Endometrial microvascular endothelial cells (primary cell): Measurements from ENCODE around the gene FRMD1. TPM values are rescaled to one million over a fixed set of nuclear protein-coding genes. Genes with fewer than 3 reads are reported as not detected.

ENCODE experiments used
- in situ Hi-C: cut with HindIII; loops from 2 replicates; pipeline ENCODE4 v1.10.0; 2017; ENCODE audit warnings: low sequenced_read_pairs, low pct_unique_long_range_greater_than_20kb; ENCODE audit errors: inconsistent ontology term
- total RNA-seq: library from RNA; depleted of rRNA; stranded (reverse); fragments of >200 nt; gene quantifications from one replicate; pipeline ENCODE4 v1.2.3, GENCODE V29; 2015; ENCODE audit errors: inconsistent ontology term

FRMD1 gene
- total RNA-seq: not detected

DNA sequence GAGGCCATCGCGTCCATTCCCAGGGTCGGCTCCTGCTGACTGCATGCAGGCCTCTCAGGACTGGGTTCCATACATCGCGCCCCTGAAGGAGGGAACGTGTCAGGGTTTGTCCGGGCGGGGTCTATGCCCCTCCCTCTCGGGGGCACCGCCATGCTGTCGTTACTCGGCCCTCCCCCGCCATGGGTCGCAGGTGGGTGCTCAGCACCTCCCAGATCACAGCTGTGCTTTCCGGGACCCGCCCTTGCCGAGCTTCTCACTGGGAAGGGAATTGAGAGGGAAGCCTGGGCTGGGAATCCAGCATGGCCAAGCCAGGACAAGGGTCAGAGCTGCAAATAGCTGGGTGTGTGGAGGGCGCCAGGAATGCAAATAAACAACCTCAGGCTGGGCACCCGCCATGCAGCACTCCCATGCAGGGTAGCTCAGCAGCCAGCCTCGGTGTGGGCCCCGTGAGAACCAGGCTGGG is at the start of gene FRMD1:
Gene FRMD1 (minus strand): TSS at position 270 of the 463 bp plus-strand sequence. CDS start 118 bp downstream, at position 152.
- in situ Hi-C loops: no loop called here

DNA sequence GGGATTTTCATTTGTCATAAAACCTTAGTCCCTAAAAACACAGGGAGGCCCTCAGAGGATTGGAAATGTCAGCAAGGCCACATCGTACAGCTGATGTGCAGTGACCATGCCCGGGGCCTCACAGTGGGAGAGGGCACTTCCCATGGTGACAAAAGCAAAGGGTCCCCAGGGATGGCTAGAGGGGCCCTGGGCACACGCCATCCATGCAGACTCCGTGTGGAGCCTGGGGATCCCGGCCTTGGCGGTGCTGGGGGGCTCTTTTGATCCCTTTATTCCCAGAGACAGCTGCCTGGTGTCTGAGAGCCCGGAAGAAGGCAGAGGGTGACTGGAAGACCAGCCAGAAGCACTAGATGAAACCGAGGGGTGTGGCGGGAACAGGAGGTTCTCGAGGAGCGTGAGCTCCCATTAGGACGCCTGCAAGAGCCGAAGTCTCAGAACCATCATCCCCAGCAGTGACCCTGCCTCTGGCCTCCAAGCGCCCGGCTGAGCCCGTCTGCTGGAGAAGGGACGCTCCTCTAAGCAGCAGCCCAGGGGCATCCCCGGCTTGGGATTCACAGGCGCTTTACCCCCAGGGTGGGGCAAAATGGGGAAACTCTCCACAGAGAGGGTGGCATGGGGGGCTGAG is 49.1 kb upstream of the FRMD1 start:
- in situ Hi-C loops: no loop called here

- in situ Hi-C loops: no loop called here
Observed at GRCh38 chr6:168127384-168127868, 48.4 kb upstream of the FRMD1 start.

GRCh38 chr6:168126566-168127383 is 47.8 kb upstream of the FRMD1 start:
- in situ Hi-C loops: no loop called here

DNA sequence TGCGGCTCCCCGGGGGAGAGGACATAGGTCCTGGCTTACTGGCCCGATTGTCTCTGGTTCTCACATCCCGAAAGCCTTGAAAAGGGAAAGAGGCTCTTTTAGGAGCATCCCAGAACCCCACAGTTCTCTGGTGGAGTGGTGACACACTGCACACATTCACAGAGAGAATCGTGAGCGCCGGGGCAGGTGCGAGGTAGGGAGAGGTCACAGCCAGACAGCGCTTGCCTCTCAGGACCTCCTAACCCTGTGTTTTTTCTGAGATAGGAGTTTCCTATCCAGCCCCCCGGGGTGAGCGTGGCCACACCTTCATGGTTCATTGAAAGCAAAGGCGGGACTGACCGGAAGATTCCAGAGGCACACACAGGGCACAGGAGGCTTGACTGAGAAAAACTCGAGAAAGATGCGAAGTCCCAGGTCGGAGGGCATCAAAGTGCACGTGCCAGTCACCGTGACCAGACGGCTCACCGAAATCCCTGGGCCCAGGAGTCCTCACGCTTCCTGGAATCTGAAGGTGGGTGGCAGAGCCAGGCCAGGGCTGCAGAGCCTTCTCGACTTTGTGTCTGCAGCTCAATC is 46.5 kb upstream of the FRMD1 start:
- in situ Hi-C loops: no loop called here

DNA sequence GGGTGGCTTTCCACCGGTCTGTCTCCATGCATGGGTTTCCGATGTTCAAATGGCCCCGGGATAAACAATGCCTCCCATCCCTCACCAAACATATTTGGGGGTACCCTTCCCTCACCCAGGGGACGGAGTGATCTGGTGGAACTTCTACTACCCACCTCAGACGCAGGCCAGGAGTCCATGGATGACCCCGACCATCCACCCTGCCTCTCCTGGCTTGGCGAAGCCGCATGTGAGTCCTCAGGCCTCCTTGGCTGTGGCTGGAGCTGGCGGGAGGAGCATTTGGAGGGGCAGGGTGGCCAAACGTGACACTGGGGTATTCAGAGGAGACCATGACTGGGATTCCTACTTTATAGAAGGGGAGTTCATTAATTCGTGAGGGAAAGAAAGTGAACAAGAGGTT is 45.9 kb upstream of the FRMD1 start:
- in situ Hi-C loops: no loop called here

DNA sequence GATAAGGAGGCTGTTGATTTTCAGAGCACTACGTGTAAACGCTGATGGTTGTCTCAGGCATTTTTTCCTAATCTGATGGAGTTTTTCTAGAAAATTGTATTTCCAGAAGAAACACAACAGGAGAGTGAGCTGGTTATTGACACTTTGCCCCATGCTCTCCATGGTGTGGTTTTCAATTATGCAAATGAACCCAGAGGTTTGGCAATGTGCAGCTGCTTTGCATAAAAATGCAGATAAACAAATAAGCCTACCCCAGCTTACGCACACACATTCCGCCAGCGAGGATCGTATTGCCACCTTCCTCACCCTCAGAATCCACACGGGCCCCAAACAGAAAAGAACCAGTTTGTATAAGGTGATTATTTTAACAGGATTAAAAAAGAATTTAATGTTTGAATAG is 45.1 kb upstream of the FRMD1 start:
- in situ Hi-C loops: no loop called here

- in situ Hi-C loops: no loop called here
Observed at GRCh38 chr6:168123165-168123911, 44.3 kb upstream of the FRMD1 start.

- in situ Hi-C loops: no loop called here
Observed at GRCh38 chr6:168122521-168122920, 43.5 kb upstream of the FRMD1 start.

DNA sequence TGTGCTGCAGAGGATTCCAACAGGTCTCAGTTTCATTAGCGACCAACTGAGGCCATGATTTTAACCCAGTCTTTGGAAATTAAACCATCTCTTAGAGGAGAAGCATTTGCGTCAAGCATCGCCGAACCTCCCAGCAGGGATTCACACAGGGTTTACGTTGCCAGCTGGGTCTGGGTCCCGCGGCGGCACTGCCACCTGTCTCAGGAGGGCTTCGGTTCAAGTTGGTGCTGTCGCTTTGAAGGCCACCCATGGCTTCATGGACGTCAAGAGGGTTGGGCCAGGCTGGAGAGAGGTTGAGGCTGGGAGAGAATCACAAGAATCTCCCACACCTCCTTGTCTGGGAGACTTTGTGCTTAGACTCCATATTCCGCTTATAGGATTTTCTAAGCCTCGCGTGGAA is 43.0 kb upstream of the FRMD1 start:
- in situ Hi-C loops: no loop called here

DNA sequence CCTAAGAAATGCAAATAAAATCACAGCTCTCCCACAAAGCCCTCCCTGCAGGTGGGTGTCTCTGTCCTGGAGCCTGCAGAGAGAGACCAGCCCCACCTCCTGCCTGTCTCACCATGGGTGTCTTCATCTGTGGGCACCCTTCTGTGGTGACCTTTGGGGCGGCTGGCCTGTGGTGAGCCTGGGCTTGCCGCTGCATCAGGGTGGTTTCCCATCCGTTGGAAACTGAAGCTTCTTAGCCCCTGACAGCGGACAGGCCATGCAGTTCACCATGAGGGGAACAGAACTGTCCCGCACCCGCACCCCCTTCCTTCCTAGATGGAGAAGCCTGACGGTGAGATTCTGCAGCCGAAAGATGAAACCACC is 42.3 kb upstream of the FRMD1 start:
- in situ Hi-C loops: no loop called here

GRCh38 chr6:168120390-168121302 is 41.6 kb upstream of the FRMD1 start:
- in situ Hi-C loops: no loop called here

GRCh38 chr6:168119539-168119938 is 40.5 kb upstream of the FRMD1 start:
- in situ Hi-C loops: no loop called here

DNA sequence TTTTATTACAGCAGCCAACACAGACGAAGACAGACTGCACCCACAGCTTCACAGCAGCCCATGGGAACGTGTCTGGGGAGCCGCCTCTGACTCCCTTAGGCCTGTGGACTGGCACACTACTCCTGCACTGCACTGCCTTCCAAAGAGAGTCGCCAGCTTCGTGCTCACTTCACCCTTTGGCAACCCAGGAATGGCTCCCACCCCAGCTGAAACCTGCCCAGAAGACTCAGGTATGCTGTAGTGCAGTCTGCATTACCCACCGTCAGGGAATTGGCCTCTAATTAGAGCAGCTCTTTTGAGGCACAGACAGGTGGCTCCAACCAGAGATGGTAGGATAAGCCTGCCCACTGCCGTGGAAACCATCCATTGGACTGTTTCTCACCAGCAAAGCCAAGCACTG is 39.9 kb upstream of the FRMD1 start:
- in situ Hi-C loops: no loop called here

DNA sequence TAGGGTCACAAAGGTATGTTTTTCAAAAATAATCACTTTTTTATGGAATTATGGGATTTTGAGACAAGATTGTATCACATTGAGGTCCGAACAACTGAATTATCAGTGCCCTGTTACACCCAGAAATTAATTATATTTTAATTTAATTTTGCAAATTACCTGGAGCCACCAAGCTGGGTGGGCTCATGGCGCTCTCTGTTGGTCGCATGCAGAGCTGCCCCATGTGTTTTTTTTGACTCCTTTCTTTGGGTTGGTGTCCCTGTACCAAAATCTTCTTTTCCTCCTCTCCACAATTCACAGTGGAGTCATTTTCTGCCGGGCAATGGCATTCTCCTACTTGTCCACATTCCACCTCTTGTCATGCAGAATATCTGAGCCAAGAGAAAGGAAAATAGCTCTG is 38.9 kb upstream of the FRMD1 start:
- in situ Hi-C loops: no loop called here

- in situ Hi-C loops: no loop called here
Observed at GRCh38 chr6:168116975-168117899, 38.2 kb upstream of the FRMD1 start.

DNA sequence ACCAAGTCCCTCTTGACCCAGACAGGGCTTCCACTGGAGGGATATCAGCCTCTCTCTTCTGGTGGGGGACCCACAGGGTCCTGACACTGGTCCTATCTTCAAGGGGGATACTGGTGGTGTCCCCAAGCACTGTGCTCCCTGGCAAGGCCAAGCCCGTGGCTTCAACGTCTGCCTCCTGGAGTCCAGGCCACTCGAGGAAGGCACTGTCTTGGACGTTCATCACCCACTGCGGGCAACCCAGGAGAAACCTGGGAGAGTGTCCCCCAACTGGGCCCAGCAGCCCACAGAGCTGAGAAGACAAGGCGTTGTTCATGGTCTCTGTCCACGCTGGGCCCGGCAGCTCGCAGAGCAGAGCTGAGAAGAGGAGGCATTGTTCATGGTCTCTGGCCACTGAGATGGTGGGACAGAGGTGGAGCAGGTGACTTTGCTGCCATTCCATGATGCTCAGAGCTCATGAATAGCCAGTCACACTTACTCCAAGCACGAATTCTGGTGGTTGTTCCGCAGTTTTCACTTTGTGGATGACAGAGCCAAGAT is 37.5 kb upstream of the FRMD1 start:
- in situ Hi-C loops: no loop called here
